Heart right ventricle (tissue), 16 donors: Measurements from ENCODE around the gene KATNBL1. TPM values are rescaled to one million over a fixed set of nuclear protein-coding genes. Genes with fewer than 3 reads are reported as not detected.

ENCODE experiments used
- ATAC-seq, 8 donors: fragments of 200-7000 bp; cut with Tn5 transposase; one replicate each; pipeline ENCODE4 v1.9.1; 2020; ENCODE audit warnings: mild to moderate bottlenecking in 8 of 8, moderate library complexity in 8 of 8, moderate number of reproducible peaks in 1 of 8
- DNase-seq, 2 donors: peaks; one replicate each; pipeline ENCODE4 v3.0.0-alpha.2; 2020
- H3K27ac ChIP-seq, 10 donors: fragments of 200-600 bp; sonication (generic) in 2 of 10; one replicate each; pipeline versions ENCODE4 v1.5.0 to v1.8.0; 2020 to 2022; ENCODE audit warnings: mild to moderate bottlenecking in 3 of 10
- H3K27me3 ChIP-seq, 7 donors: fragments of 200-600 bp; one replicate each; pipeline ENCODE4 v1.8.0; 2021 to 2022; ENCODE audit warnings: mild to moderate bottlenecking in 2 of 7
- H3K36me3 ChIP-seq, 9 donors: fragments of 200-600 bp; sonication (generic) in 1 of 9; one replicate each; pipeline versions ENCODE4 v1.5.0 to v1.8.0; 2020 to 2022; ENCODE audit warnings: mild to moderate bottlenecking in 2 of 9
- H3K4me1 ChIP-seq, 9 donors: fragments of 200-600 bp; sonication (generic) in 1 of 9; one replicate each; pipeline versions ENCODE4 v1.5.0 to v1.8.0; 2020 to 2022; ENCODE audit warnings: mild to moderate bottlenecking in 4 of 9
- H3K4me3 ChIP-seq, 10 donors: fragments of 200-600 bp; sonication (generic) in 2 of 10; one replicate each; pipeline versions ENCODE4 v1.5.0 to v1.8.0; 2020 to 2022; ENCODE audit warnings: mild to moderate bottlenecking in 7 of 10, moderate library complexity in 2 of 10
- H3K9me3 ChIP-seq, 11 donors: fragments of 200-600 bp in 10 of 11; sonication (generic) in 2 of 11; one replicate each; pipeline versions ENCODE4 v1.5.0 to v1.8.0; 2013 to 2022; ENCODE audit warnings: mild to moderate bottlenecking in 2 of 11, control low read depth in 1 of 11, moderate library complexity in 1 of 11
- CTCF ChIP-seq, 9 donors: fragments of 200-600 bp; sonication (generic) in 2 of 9; IDR thresholded peaks; one replicate each; pipeline versions ENCODE4 v1.5.0 to v1.8.0; 2021 to 2022; ENCODE audit warnings: antibody characterized with exemption in 9 of 9, mild to moderate bottlenecking in 5 of 9, moderate library complexity in 1 of 9
- WGBS, 2 donors: extraction: QIAGEN DNeasy Blood & Tissue Kit; methylation state at CpG; one replicate each; pipeline ENCODE4 v1.1.7; 2013; ENCODE audit warnings: inconsistent platforms in 1 of 2; 5-methylcytosine and 5-hydroxymethylcytosine counted together
- intact Hi-C, 10 donors: fragments of 100-400 bp; cut with DNase I; formaldehyde crosslinking; loops; one replicate each; pipeline versions ENCODE4 v1.11.1 to v1.14.2; 2022
- polyA plus RNA-seq, 2 donors: library from polyadenylated mRNA; stranded (reverse); fragments of 200-250 nt; gene quantifications; one replicate each; pipeline ENCODE4 v1.2.3, GENCODE V29; 2013
- total RNA-seq, 10 donors: library from RNA; stranded (reverse); fragmentation: NEBNext Ultra II Directional in 3 of 10; extraction: Animal tissue kit (Norgen Biotek cat#: 25700) in 3 of 10; gene quantifications; one replicate each; pipeline versions ENCODE4 v1.2.1 to v1.2.4, GENCODE V29; 2021 to 2023
- donor health status: Arrhythmogenic right ventricular cardiomyopathy.
- donor health status: ischemic (EF 13 %, LVEDD 7.1; RV severe dilation, severe dysfunction).
- donor health status: healthy with polysubstance abuse.
- donor health status: DM: no; HTN: yes; CAD: no.
- donor health status: DM: no; HTN: no; CAD: no.
- donor health status: ischemic (EF 25% LVEDD 6.9; RV normal size, moderate dysfunction).
- donor health status: ischemic (EF 25% LVEDD 5.7; RV mildly dilated, moderate dysfunction).
- donor health status: healthy.
- donor health status: DM: yes; HTN: yes; CAD: no.
- donor health status: Ischemic cardiomyopathy.
- donor health status: ischemic (EF 35%, LVEDD 5.7; RV mildly dilated, moderate dysfunction).
- donor health status: nonischemic (EF 11% LVEDD 7.7; RV severe dilation, severe dysfunction).
- donor health status: DM: yes; HTN: yes; CAD: no.
- donor health status: PGD.
- donor health status: ischemic (EF 29% LVEDD 5.4; RV normal size, mild dysfunction).
- donor health status: nonischemic (EF 23%, LVEDD 6.1; RV moderate dilation, normal function).

Gene KATNBL1
- total and polyA plus RNA-seq, 12 donors: 10.6 to 41.6 (median 17.4) TPM

DNA sequence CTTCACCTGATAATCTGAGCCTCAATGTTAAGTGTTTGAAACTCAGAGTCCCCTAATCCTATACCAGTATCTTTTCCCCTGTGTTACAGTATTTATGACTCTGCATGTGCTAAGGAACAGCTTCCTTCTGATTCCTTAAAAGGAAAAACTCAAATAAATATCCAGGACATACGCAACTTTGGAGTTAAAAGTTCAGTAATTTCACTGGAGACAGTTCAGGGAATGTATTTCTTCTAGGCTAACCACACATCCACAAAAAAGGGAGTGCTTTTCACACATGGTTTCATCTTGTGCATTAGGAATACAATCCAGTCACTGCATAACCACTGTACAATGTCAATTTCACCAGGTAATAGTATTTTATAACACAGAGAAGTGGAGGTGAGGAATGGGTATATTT lies 77.0 kb downstream of the KATNBL1 start:
- no peak for DNase-seq
- Histone ChIP-seq H3K27ac (no peak overlapping the region), H3K27me3 (no peaks in the 10 kb centered on the region), H3K36me3 (peaks cover 0 to 16% (median 0%) of the 10 kb centered on the region in 9 donors), H3K4me3 (no peak overlapping the region), H3K4me1 (no peaks in the 10 kb centered on the region), H3K9me3 (no peaks in the 10 kb centered on the region)
- intact Hi-C loops: no loop called here
- 93 to 97% methylated on average over 1 of the region's 1 CpG for WGBS, 2 donors
- no peak for TF ChIP-seq CTCF (IDR thresholded peaks at IDR 0.05)
- ATAC-seq: no peak

DNA sequence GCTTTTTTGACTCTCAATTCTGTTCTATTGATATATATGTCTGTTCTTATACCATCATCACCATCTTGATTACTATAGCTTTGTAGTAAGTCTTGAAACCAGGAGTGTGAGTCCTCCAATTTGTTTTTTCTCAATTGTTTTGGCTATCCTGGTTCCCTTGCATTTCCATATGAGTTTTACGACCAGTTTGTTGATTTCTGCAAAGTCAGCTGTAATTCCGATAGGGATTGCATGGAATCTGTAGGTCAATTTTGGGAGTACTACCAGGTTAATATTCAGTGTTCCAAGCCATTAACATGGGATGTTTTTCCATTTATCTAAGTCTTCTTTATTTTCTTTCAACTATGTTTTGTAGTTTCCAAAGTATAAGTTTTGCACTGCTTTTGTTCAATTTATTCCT lies 81.0 kb downstream of the KATNBL1 start:
- Histone ChIP-seq H3K36me3 (peaks cover 0 to 2% (median 0%) of the 10 kb centered on the region in 9 donors), H3K4me3 (no peak overlapping the region), H3K4me1 (no peaks in the 10 kb centered on the region), H3K27ac (no peak overlapping the region), H3K27me3 (no peaks in the 10 kb centered on the region), H3K9me3 (no peaks in the 10 kb centered on the region)
- intact Hi-C loops: no loop called here
- ATAC-seq (no peak), DNase-seq (no peak)
- WGBS, 2 donors: 49% methylated on average over 2 of the region's 2 CpGs
- TF ChIP-seq CTCF (IDR thresholded peaks at IDR 0.05): no peak

DNA sequence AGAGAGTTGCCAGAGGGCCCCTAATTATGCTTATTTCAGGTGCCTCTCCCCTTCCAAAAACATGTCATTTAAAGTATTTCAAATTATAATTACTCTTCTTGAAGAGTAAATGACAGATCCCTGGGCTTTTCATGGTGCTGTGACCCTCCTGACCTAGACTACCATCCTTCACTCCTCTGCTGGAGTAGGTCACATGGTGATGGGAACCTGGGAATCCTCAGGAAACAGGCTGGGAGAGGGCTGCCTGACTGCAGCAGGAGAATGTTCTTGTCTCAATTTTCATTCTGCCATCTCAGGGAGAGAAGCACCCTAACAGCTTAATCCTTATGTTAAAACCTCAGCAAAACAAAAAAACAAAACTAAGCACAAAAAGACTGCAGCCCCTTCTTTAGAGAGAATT lies 83.4 kb downstream of the KATNBL1 start:
- TF ChIP-seq CTCF (IDR thresholded peaks at IDR 0.05): no peak
- intact Hi-C loops: no loop called here
- ATAC-seq: no peak
- no peak for DNase-seq
- Histone ChIP-seq H3K36me3 (no peaks in the 10 kb centered on the region), H3K9me3 (no peaks in the 10 kb centered on the region), H3K27me3 (no peaks in the 10 kb centered on the region), H3K4me1 (no peaks in the 10 kb centered on the region), H3K27ac (no peak overlapping the region), H3K4me3 (no peak overlapping the region)

- no peaks in the 10 kb centered on the region for H3K27me3 ChIP-seq
- no peak for TF ChIP-seq CTCF (IDR thresholded peaks at IDR 0.05)
- intact Hi-C loops: no loop called here
- WGBS, 2 donors: 80 to 84% methylated on average over 1 of the region's 1 CpG
- H3K27ac ChIP-seq: no peak overlapping the region
- H3K36me3 ChIP-seq: no peaks in the 10 kb centered on the region
- H3K4me3 ChIP-seq: no peak overlapping the region
- no peaks in the 10 kb centered on the region for H3K9me3 ChIP-seq
- ATAC-seq (no peak), DNase-seq (no peak)
- H3K4me1 ChIP-seq: no peaks in the 10 kb centered on the region
These were observed 84.0 kb downstream of the KATNBL1 start for GRCh38 chr15:34125945-34126344.

GRCh38 chr15:34124651-34125050 lies 85.2 kb downstream of the KATNBL1 start:
- Histone ChIP-seq H3K27me3 (no peaks in the 10 kb centered on the region), H3K27ac (no peak overlapping the region), H3K4me3 (no peak overlapping the region), H3K36me3 (no peaks in the 10 kb centered on the region), H3K9me3 (no peaks in the 10 kb centered on the region), H3K4me1 (no peaks in the 10 kb centered on the region)
- 69 to 73% methylated on average over 4 of the region's 4 CpGs for WGBS, 2 donors
- ATAC-seq (no peak), DNase-seq (no peak)
- TF ChIP-seq CTCF (IDR thresholded peaks at IDR 0.05): no peak
- intact Hi-C loops: no loop called here
